Thoracic aorta (tissue), 2 donors: ENCODE data around the gene CCDC149. TPM values are rescaled to one million over a fixed set of nuclear protein-coding genes. Genes with fewer than 3 reads are reported as not detected.
A peak's percentile ranks its signal among the peaks of the same experiment; 100 is the strongest.

Experiments used
- ATAC-seq: fragments of 150-250 bp; one replicate; pipeline ENCODE4 v1.8.0; 2017; ENCODE audit warnings: low read depth; ENCODE audit not compliant: insufficient number of reproducible peaks, low FRiP score
- DNase-seq: peaks from one replicate; pipeline ENCODE4 v3.0.0-alpha.2; 2020; ENCODE audit warnings: low spot score
- H3K27ac ChIP-seq, 2 donors: fragments of 200-600 bp; sonication (generic); 1 replicate in 1 of 2; 2 replicates in 1 of 2; pipeline ENCODE4 v1.5.1; 2016; ENCODE audit warnings: mild to moderate bottlenecking in 2 of 2, moderate library complexity in 2 of 2
- H3K27me3 ChIP-seq: fragments of 200-600 bp; sonication (generic); replicated peaks from 2 replicates; pipeline ENCODE4 v1.6.0; 2016; ENCODE audit warnings: mild to moderate bottlenecking; ENCODE audit not compliant: insufficient read depth
- H3K36me3 ChIP-seq: fragments of 200-600 bp; sonication (generic); one replicate; pipeline ENCODE4 v1.5.1; 2016
- H3K4me1 ChIP-seq, 2 donors: fragments of 200-600 bp; sonication (generic); 1 replicate in 1 of 2; 2 replicates in 1 of 2; pipeline versions ENCODE4 v1.5.1 to v1.6.0; 2016; ENCODE audit warnings: low read depth in 2 of 2, mild to moderate bottlenecking in 1 of 2; ENCODE audit not compliant: control insufficient read depth in 1 of 2
- H3K4me3 ChIP-seq: fragments of 200-600 bp; sonication (generic); 2 replicates; pipeline ENCODE4 v1.5.1; 2016; ENCODE audit warnings: mild to moderate bottlenecking
- H3K9me3 ChIP-seq: fragments of 200-600 bp; sonication (generic); 2 replicates; pipeline ENCODE4 v1.5.1; 2016
- total RNA-seq, 2 donors: library from RNA; depleted of rRNA; stranded (reverse); fragments of >200 nt; gene quantifications; one replicate each; pipeline versions ENCODE4 v1.1.0 to v1.2.3, GENCODE V29; 2016
- TF ChIP-seq, protein P1 (sequence below): fragments of 200-600 bp; sonication (generic); IDR thresholded peaks from one replicate; pipeline ENCODE4 v1.5.1; 2019; ENCODE audit warnings: antibody characterized with exemption

CCDC149 gene
- total RNA-seq, 2 donors from 2014 or later: 11.8 to 30.1 TPM

DNA sequence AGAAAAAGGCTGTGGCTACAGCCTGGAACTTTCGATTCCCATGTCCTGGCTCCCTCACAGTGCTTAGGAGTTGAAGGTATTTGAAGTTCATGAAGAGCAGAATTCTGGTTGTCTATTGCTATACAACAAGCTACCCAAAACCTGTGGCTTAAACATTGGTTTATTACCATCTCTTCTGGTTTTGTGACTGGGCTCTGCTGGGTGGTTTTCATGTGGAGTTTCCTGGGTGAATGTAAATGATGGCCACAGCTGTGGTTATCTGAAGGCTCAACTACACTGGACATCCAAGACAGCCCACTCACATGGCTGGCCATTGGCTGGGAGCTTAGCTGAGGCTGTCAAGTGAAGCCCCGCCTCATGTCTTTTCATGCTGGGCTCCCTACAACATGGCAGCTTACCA lies 7.2 kb upstream of the CCDC149 start:
- Histone ChIP-seq H3K4me3 (no peak overlapping the region), H3K27ac (no peak overlapping the region), H3K36me3 (no peaks in the 10 kb centered on the region), H3K4me1 (peaks cover 0 to 6% of the 10 kb centered on the region in 2 donors), H3K9me3 (no peaks in the 10 kb centered on the region), H3K27me3 (no peaks in the 10 kb centered on the region)
- TF ChIP-seq, protein P1, sequence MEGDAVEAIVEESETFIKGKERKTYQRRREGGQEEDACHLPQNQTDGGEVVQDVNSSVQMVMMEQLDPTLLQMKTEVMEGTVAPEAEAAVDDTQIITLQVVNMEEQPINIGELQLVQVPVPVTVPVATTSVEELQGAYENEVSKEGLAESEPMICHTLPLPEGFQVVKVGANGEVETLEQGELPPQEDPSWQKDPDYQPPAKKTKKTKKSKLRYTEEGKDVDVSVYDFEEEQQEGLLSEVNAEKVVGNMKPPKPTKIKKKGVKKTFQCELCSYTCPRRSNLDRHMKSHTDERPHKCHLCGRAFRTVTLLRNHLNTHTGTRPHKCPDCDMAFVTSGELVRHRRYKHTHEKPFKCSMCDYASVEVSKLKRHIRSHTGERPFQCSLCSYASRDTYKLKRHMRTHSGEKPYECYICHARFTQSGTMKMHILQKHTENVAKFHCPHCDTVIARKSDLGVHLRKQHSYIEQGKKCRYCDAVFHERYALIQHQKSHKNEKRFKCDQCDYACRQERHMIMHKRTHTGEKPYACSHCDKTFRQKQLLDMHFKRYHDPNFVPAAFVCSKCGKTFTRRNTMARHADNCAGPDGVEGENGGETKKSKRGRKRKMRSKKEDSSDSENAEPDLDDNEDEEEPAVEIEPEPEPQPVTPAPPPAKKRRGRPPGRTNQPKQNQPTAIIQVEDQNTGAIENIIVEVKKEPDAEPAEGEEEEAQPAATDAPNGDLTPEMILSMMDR: no peak
- ATAC-seq: no peak
- DNase-seq: no peak

DNA sequence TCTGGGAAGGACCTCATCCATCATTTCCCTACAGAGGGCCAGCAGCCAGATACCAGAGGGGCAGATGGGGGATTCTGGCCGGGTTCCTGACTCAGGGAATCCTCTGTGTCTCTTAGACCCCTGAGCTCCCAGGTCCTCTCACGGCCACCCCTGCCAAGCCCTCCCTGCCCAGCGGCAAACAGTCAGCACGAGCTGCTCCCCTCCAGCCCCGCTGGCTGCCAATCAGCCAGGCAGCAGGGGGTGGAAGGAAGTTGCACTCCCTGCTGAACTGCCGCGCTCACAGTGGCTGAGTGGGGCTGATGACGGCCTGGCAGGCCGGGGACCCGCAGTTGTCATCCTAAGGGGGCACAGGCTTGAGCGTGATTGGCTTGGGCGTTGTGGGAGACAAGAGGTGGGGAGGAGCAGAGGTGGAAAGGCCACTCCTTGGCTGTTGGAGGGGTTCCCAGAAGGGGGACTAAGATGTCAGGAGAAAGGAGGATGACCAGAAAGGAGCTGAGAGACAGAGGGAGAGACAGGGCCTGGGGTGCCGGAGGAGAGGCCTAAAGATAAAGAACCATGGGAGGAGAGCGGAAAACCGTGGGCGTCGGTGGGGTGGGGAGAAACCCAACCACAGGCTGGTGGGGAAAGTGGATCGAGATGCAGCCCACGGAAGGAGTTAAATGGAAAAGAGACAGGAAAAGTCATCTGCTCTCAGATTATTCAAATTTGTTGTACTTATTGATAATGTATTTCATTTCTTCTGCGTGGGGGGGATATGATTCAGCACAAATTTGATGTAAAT lies 4.4 kb upstream of the CCDC149 start:
- ATAC-seq (no peak), DNase-seq (no peak)
- no peaks in the 10 kb centered on the region for H3K27me3 ChIP-seq
- peaks cover 0 to 14% of the 10 kb centered on the region in 2 donors for H3K4me1 ChIP-seq
- no peak overlapping the region for H3K27ac ChIP-seq
- H3K9me3 ChIP-seq: no peaks in the 10 kb centered on the region
- TF ChIP-seq, protein P1: no peak
- no peaks in the 10 kb centered on the region for H3K36me3 ChIP-seq
- no peak overlapping the region for H3K4me3 ChIP-seq

DNA sequence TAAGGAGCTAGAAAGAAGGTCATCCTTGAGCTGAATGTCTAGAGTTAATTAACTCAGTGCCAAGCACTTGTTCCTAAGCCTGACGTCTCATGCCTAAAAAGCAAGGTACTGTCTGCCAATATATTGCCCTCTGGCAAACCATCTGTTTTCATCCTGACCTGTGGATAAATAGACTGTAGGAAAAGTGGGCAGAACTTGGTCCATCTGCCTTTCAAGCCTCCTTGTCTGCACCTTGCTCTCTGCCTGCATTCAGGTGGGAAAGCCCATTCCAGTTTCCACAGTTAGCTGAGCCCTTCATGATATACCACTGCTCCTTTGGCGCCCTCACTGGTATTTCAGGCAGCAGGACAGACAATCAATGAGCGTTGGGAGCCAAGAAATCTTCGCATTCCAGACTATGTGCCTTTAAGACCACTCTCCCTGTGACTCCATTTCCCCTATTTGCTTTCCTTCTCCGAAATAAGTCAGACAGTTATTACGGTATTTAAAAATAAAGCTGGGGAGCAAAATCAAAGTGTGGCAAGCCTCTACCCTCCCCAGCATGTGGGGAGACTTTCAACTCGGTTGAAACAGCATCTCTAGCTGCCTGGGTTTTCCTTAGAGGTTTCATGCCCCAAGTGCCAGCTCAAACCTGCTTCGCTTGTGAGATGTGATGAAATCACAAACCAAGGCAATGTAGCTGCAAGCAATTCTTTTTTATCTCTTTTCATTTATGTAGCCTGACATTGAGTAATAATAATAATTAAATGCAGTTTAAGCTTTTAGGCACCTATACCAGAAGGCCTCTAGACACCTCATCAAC lies 2.5 kb upstream of the CCDC149 start:
- Histone ChIP-seq H3K36me3 (no peaks in the 10 kb centered on the region), H3K4me1 (peaks cover 0 to 27% of the 10 kb centered on the region in 2 donors), H3K27me3 (no peaks in the 10 kb centered on the region), H3K4me3 (no peak overlapping the region), H3K27ac (no peak overlapping the region), H3K9me3 (no peaks in the 10 kb centered on the region)
- TF ChIP-seq, protein P1: no peak
- ATAC-seq (no peak), DNase-seq (no peak)

DNA sequence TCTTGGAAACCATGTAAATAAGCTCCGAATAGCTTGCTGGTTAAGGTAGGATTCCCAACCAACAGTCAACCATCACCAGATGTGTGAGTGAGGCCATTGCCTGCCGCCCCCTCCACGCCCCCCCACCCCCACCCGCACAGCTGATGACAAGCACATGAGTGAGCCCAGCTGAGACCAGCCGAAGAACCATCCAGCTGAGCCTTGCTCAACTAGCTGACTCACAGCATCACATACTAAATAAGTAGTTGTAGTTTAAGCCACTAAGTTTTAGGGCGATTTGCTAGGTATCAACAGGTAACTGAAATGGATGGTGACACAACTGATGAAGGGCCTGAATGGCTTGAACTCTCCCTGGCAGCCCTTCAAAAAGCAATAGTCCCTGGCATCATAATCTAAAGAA lies 1.6 kb upstream of the CCDC149 start:
- H3K4me1 ChIP-seq: peaks cover 0 to 27% of the 10 kb centered on the region in 2 donors
- DNase-seq: no peak

DNA sequence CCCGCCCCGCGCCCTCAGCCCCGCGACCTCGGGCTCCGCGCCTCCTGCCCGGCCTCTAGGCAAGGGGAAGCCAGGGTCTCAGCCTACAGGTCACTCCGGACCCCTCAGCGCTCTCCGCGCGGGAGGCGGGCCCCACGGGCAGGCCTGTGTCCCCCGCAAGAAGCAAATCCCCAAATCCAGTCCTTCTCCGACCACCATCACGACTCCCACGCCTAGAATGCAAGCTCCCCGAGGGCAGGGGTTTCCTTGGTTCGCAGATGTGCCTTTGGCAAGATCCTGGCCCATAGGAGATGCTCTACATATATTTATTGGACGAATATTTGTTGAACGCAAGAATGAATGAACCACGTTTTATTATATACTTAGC lies 260 bp upstream of the CCDC149 start:
- Histone ChIP-seq H3K27ac (peak overlapping the region; percentile 83 to 90), H3K4me3 (peak overlapping the region; percentile 82), H3K9me3 (no peaks in the 10 kb centered on the region), H3K27me3 (no peaks in the 10 kb centered on the region), H3K4me1 (peaks cover 0 to 27% of the 10 kb centered on the region in 2 donors), H3K36me3 (peaks cover 5% of the 10 kb centered on the region)
- DNase-seq: no peak
- no peak for ATAC-seq
- TF ChIP-seq, protein P1: no peak

More for the DNA sequence above, 1.6 kb upstream of the CCDC149 start:
- ATAC-seq: no peak
- Histone ChIP-seq H3K36me3 (peaks cover 5% of the 10 kb centered on the region), H3K9me3 (no peaks in the 10 kb centered on the region), H3K4me3 (no peak overlapping the region), H3K27me3 (no peaks in the 10 kb centered on the region), H3K27ac (no peak overlapping the region)
- TF ChIP-seq, protein P1: no peak
